Kasumi-1 (cell line): ENCODE measurements around the gene KRT12.
"Not testable (repeated sequence)": the region's sequence is repeated elsewhere in the genome, so short reads cannot be mapped to it uniquely, and the experiment has no call there.

Experiments used
- DNase-seq, 2 experiments: peaks; one replicate each; lab custom pipeline; 2025; lab: John Stamatoyannopoulos, UW

Gene KRT12

GRCh38 chr17:40883626-40884334 lies 16.8 kb upstream of the KRT12 start:
- no peak for DNase-seq

DNA sequence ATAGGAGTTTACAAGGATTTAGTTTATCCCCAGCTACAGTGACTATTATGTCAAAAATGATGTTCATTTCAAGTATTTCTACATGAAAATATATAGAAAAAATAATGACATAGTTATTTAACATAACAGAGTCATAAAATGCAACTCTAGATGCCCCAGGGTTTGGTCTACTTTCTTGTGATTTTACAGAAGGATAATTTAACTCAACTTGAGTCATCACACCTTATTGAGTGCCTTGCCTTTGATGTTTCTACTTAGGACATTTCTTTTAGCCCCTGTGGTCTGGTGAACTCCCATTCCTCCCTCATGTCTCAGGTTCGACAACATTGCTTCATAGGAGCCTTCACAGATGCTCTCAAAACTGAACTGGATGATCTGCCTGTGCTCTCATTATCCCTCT lies 16.0 kb upstream of the KRT12 start:
- DNase-seq = no peak

- DNase-seq = no peak
Measured at GRCh38 chr17:40879026-40879425, 12.0 kb upstream of the KRT12 start.

DNA sequence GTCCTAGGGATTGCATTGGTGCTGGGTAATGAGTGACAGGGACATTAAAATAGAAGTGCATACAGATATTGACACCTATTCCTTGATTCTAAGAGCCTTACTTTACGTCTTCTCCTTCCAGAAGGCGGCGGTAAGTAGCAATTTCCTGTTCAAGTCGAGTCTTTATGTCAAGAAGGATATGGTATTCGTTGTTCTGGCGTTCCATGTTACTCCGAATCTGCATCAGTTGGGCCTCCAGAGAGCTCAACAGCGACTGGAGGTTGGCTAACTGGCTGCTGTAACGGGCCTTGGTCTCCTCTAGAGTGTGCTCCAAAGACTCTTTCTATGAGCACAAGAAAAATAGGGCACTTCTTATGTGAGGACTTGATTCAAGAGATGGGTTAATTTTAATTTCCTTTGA lies 11.0 kb upstream of the KRT12 start:
- DNase-seq = no peak

- no peak for DNase-seq
Measured at GRCh38 chr17:40873801-40874200, 6.8 kb upstream of the KRT12 start.

DNA sequence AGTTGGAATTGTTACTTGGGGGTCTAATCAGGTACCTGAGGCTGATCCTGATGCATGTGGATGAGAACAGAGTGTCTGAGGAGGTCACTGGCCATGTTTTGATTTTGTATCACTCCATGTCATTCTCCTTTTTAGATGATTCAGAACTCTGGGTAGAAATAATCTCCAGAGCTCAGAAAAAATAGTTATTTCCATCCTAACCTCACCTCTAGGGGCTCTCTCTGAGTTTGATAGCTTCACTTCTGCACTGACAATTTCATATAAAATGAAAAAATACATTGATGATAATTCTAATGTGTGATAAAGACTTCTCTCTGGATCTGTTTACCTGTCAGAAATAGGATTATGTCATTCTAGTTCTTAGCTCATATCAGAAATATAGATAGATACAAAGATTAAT lies 6.2 kb upstream of the KRT12 start:
- DNase-seq = no peak

DNA sequence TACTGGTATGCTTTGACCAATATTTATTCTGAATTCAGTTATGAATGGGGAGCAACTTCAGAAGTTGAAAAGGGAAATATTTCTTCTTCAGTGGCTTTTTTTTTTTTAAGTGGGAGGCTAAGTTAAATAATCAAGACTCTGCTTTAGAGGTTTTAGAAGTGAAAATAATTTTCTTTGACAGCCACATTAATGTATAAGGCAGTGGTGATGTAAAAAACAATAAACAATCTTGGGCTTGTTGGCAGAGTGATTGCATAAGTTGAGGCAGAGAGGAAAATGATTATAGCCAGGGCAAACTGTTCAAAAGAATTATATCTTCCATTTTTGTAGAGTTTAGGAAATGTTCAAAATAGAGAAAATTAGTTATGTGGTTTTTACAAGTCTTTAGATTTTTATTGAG lies 5.4 kb upstream of the KRT12 start:
- no peak for DNase-seq

- DNase-seq = no peak
Measured at GRCh38 chr17:40871316-40871715, 4.3 kb upstream of the KRT12 start.

GRCh38 chr17:40870136-40870535 lies 3.1 kb upstream of the KRT12 start:
- DNase-seq = no peak

- DNase-seq = no peak
Measured at GRCh38 chr17:40864661-40865390, 2.2 kb downstream of the KRT12 start.

GRCh38 chr17:40862985-40863733 lies 3.9 kb downstream of the KRT12 start:
- DNase-seq = no peak

DNA sequence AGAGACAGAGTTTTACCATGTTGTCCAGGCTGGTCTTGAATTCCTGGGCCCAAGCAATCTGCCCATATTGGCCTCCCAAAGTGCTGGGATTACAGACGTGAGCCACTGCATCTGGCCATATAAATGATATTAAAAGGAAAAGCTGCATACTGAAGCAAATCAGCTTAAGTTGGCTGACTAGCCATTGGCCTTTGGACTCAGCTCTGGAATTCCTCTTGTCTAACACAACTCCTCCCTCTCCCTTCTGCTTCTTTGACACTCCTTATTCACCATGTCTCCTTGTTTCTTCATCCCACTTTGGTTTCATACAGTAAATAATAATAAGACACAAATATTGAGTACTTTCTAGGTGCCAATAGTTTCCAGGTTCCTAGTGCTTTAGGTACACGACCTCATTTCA lies 7.5 kb downstream of the KRT12 start:
- DNase-seq = no peak

GRCh38 chr17:40858667-40859066 lies 8.4 kb downstream of the KRT12 start:
- DNase-seq = not testable (repeated sequence)

GRCh38 chr17:40857535-40857934 lies 9.5 kb downstream of the KRT12 start:
- DNase-seq = no peak

DNA sequence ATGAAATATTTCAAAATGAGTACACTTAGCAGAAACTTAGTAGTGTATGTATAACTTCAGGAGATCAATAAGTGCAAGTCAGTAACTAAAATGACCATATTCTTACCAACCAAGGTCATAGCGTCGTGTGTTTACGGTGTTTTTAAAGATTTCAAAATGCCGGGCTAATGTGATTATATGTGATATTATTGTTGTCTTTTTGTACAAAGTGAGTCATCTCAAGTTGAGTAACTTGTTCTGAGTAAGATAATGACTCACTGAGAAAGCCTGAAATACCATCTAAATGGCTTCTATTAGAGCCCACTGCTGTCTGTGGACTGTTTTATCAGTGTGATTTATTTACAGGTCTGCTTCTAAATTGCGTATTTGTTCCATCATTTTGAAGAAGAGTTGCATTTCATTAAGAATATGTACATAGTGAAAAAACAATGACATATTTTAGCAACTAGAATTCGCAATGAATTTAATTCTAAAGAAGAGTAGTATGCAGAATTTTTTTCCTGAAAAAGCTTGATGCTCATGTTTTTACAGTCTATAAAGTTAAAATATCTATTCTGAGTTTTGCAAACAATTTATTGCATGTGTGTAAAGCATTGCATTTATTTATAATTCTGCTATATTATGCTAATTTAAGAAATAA lies 12.7 kb downstream of the KRT12 start:
- DNase-seq = no peak

DNA sequence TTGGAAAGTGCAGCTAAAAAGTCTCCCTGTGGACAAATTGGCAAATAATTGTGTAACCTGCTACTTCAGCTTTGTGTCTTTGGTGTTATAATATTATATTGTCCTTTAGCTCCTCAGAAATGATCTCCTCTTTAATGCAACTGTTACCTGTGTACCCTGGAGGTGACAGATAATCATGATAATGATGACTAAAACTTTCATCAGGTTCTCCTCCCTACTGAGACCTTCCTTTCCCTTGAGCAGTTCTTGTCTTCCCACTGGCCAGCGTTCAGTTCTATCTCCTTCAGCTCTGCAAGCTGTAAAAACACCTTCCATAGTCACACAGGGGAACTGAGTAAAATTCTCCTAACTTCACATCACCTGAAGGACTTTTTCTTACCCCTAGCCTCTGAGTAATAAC lies 14.7 kb downstream of the KRT12 start:
- no peak for DNase-seq

GRCh38 chr17:40850293-40850972 lies 16.6 kb downstream of the KRT12 start:
- no peak for DNase-seq

DNA sequence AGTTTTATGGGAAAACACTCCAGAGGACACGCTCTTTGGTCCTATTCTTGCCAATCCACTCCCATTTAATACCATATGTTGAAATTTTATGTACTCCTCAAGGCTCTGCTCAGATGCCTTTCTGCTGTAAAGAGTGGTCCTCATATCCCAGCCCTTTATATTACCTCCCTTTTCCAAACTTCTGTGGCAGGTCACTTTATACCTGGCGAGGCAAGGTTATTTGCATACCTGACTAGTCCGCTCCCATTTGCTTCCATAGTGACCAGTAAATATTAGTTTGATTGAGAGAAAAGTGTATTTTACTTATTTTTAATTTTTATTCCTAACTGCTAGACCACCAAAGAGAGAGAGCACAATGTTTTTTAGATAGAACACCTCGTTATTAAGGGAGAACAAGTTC lies 17.3 kb downstream of the KRT12 start:
- DNase-seq = no peak

- DNase-seq = no peak
Measured at GRCh38 chr17:40848583-40849235, 18.3 kb downstream of the KRT12 start.

- DNase-seq = no peak
Measured at GRCh38 chr17:40846515-40847144, 20.4 kb downstream of the KRT12 start.

GRCh38 chr17:40844671-40845107 lies 22.3 kb downstream of the KRT12 start:
- DNase-seq = no peak
